RPMI8226 (cell line): ENCODE data around the gene RNF2.
"Not testable (repeated sequence)": the region's sequence is repeated elsewhere in the genome, so short reads cannot be mapped to it uniquely, and the experiment has no call there.

Experiments
- DNase-seq: peaks from one replicate; pipeline ENCODE4 v3.0.0-alpha.2; 2015

RNF2 gene

DNA sequence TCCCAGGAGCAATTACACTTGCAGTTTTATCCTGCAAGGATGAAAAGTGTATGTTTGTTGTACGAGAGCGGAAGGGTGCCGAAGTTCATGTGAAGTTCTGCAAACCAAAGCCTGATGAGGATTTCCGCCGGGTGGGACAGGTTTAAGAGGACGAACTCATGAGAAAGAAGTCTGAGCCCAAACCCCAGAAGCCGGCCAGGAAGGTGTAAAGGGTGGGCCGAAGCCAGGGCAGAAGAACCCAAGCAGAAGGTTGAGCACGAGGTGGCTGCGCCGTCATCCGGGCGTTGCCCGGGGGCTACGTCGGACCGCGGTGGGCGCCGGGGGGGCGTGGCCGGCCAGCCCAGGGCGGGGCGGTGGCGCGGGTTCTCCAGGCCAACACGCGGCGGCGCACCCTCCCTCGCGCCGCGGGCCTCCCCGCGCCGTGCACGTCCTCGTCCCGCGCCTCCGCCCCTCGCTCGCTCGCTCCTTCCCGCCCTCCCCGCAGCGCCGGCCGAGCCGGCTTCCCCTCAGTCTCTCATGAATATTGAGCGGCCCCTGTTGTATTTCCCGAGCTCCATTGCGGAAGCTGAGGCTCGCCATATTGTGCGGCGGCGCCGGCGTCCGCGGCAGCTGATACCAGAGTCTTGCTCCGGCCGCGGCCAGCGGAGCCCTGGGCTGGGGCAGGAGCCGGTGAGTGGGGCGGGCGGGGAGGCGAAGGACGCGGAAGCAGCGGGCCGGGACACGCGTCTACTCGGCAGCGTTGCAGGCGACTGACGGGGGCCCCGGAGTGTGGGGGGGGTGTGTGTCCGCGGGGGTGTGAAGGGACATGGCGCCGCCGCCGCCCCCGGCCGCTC, at the start of gene RNF2:
TSS of gene RNF2 (plus strand) at position 578 of the 833 bp plus-strand sequence. CDS start 41,996 bp downstream, outside the sequence.
- DNase-seq, result peak; percentile 87

DNA sequence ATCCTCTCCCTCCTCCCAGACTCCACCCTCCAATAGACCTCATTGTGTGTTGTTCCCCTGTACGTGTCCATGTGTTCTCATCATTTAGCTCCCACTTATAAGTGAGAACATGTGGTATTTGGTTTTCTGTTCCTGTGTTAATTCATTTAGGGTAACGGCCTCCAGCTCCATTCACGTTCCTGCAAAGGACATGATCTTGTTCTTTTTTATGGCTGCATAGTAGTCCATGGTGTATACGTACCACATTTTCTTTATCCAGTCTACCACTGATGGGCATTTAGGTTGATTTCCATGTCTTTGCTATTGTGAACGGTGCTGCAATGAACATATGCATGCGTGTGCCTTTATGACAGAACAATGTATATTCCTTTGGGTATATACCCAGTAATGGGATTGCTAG, 45.4 kb upstream of the RNF2 start:
- DNase-seq, result not testable (repeated sequence)

DNA sequence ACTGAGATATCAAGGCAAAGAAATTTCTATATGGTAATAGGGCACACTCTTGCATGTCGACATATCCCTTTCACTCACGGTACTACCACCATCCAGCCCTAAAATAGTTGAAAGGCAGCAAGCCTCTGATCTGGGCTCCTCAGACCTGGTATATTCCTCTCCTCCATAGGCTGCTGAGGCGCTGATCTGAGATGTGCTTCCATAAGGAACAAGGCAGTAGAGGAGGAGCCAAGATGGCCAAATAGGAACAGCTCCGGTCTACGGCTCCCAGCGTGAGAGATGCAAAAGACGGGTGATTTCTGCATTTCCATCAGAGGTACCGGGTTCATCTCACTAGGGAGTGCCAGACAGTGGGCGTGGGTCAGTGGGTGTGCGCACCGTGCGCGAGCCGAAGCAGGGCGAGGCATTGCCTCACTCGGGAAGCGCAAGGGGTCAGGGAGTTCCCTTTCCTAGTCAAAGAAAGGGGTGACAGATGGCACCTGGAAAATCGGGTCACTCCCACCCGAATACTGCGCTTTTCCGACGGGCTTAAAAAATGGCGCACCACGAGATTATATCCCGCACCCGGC, 44.0 kb upstream of the RNF2 start:
- not testable (repeated sequence) for DNase-seq

DNA sequence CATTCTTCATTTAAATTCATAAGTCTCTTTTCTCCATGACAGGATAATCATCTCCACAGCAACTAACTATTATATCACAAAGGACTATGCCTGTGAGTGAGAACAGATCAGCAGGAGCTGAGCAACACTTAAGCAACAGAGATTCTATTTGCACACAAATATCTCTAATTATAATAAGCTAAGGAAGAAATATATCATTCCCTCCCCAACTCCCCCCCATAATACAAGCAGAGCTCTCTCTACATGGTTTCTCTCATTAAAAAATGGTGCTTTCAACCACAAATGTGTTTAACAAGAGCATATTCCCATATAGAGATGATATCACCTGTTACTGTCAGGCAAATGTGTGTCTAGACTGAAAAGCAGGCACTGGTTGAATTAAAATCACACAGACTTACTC, 36.5 kb upstream of the RNF2 start:
- DNase-seq, result no peak

DNA sequence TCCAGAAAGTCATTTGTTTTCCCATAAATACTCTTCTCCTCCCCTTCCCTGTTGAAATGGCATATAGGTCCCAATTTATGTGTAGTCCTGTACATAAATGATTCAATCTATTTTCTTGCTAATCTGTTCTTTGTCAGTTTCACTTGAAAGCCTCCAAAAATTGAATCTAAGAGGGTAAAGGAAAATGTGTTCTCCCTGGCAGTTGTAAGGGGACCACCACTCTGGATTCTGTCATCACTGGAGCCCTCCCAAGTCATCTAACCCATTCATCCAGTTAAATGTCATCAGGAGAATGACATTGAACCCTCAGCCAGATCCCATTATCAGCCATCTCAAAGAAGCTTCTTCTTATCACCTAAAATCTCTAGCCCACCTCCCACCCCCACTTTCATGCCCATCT, 35.0 kb upstream of the RNF2 start:
- DNase-seq, result no peak

DNA sequence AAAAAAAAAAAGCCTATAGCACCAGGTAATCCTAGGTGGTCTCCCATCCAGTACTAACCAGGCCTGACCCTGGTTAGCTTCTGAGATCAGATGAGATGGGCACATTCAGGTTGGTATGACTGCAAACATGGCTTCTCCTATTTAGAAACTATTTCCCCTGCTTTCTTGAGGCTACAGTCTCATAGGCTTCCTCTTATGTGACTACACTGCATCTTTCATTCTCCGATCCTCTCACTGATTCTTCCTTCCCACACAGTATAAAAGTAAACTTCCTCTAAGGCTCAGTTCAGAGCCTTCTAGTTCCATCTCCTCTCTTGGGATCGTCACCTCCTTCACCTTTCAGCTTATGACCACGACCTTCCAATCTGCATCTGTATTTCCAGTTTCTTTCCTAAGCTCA, 30.4 kb upstream of the RNF2 start:
- no peak for DNase-seq

DNA sequence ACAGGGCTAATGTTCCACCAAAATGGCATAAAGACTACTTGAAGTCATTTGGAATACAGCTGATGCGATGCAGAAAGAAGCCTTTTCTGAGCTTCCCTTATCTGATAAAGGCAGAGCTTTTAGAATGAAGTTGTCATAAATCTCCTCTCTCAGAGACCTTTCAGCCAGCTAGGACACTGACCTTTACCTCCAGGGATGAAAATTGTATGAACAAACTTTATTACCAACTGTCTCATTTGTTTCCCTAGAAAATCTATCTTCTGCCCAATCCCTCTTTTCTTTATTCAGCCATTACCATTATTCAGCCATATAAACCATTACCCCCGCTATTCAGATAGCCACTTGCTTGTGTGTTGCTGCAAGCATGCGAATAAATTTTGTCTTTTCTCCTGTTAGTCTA, 29.7 kb upstream of the RNF2 start:
- no peak for DNase-seq

DNA sequence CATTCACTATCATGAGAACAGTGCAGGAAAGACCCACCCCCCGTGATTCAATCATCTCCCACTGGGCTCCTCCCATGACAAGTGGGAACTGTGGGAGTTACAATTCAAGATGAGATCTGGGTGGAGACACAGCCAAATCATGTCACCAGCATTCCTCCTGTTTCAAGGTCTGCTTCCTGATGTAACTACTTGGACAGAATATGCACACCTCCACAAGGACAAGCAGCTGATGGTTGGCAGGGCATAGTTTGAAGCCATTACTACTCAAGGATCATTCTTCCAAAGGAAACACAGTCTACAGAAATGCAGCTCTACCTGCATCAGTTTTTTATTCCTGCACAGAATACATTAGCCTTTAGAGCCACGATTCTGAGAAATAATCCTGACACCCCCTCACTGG, 28.5 kb upstream of the RNF2 start:
- no peak for DNase-seq

DNA sequence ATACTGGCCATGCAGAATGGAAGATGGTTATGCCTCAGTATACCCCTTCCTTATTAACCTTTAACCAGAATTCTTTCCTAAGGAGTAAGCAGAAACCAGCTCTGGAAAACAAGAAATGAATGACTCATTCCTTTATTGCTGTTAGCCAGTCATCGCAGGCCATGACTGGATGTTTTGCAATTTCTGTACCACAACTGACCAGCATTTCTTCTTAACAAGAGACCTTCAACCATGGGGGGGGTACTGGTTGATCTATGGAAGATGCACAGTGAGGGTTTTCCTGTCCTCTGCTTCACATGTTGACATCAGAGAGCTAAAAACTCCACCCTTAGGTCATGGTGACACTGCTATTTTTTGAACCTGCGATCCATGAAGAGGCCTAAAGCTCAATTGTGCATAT, 28.0 kb upstream of the RNF2 start:
- DNase-seq, result no peak

DNA sequence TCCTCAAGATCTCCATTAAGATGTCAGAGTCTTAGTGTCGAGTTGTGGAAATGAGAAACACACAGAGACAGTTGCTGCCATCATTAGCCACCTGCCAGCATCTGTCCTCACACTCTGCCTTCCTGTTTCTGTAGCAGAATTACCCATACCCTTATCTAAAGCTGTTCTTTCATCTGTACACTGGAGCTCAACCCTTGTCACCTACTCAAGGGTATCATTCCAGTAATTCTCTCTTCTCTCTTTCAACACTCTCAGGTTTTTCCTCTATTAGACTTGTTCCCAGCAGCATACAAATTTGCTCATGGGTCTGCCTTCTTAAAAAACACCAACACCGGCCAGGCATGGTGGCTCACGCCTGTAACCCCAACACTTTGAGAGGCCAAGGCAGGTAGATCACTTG, 27.4 kb upstream of the RNF2 start:
- no peak for DNase-seq

DNA sequence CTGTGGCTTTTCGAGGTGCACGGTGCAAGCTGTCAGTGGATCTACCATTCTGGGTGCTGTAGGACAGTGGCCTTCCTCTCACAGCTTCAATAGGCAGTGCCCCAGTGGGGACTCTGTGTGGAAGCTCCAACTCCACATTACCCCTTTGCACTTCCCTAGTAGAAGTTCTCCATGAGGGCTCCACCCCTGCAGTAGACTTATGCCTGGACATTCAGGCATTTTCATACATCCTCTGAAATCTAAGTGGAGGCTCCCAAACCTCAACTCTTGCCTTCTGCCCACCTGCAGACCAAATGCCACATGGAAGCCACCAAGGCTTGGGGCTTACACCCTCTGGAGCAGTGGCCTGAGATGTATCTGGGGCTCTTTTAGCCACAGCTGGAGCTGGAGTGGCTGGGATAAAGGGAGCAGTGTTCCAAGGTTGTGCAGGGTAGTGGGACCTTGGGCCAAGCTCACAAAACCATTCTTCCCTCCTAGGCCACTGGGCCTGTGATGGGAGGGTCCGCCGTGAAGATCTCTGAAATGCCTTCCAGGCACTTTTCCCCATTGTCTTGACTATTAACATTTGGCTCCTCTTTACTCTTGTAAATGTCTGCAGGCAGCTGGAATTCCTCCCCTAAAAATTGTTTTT, 18.0 kb upstream of the RNF2 start:
- DNase-seq, result no peak

DNA sequence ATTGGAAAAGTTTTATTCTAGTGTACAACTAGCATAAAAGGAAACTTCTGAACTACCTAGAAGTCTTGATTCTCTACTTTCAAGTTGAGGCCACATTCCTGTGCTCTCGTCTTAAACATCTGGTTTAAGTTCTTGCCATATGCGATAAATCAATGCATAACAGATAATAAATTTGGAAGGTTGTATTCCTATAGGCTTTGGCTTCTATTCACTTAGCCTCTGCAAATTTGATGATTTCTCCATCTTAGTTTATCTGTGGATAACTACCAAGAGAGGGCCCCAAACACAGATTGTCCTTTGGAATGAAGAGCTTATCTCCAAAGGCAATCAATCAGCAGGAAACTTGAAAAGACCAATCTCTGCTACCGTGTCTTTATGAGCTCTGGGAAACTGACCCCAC, 11.7 kb upstream of the RNF2 start:
- DNase-seq, result no peak

DNA sequence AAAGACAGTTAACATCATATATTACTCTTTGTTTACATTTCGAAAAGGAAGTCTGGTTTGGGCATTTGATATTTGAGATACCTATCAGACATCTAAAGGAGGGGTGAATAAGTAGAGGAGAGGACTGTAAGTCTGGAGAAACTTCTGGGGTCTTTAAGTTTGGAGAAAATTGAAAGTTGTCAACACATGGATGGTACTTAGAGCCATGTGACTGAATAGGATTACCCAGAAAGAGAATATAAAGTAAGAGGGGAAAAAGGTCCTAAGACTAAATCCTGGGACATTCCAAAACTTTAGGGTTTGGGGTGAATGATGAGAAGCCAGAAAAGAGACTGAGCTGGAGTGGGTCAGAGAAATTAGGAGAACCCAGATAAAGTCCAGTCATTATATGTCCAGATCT, 10.1 kb upstream of the RNF2 start:
- no peak for DNase-seq

DNA sequence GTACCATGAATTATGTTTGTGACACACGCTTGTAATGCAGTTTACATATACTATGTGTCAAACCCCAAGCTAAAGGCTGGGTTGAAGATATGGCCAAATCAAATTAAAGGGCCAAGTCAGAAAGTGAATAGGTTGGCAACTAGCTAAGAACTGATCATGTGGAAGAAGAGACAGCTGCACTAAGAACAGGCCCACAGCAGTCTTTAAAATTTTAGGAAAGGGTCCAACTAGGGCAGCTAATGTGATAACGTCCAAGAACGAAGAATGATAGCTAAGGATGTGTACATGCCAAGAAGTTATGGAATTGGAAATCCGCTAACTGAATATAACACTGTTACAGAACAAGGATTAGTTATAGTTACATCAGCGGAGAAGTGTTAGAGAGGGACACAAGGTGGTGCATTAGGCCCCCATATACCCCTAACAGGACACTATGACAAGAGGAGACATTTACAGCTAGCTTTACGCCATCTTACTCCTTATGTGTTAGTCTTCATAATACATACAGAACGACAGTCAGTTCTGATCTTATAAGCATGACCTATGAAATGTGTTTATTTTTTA, 6.5 kb upstream of the RNF2 start:
- DNase-seq, result no peak

DNA sequence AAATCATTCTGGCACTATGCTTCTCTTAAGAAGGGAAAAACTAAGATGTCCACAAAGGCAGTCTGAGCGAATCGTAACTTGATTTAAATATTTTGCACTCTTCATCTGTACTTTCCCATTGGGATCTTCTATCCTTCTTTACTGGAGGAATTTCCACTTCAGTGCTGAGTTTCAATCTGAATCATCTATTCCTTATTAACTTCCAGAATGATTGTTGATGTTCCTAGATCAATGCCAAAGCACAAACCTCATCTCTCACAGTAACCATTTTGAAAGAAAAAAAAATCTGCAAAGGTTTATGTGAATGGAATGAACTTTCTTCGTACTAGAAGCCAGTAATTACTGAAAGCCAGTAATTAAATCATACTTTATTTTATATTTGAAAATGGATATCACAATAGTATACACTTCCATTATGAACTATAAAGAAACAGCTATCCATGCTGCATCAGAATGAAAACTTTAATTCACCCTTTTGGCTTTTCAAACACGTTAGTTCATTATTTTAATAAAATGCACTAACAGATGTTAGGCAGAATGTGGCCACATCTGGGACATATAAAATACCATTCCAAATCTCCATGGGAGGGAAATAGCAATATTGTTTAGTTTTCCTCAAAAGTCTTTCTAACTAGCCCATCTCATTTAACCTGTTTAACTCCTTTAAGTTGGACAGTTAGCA, 5.5 kb upstream of the RNF2 start:
- DNase-seq, result no peak

DNA sequence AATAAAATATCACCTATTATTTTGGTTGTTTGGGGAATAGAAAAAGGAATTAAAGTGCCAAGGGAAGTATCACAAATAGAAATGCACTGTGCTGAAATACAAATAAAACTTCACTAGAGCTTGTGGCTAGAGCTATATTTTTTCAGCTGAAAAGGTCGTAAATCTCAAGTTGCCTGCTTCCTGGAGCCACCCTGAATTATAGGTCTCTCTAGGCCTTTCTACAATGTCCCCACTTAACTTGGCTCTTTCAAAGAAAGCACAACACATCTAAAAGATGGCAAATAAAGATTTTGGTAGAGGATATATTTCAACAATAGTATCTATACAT, 5.0 kb upstream of the RNF2 start:
- DNase-seq, result no peak

DNA sequence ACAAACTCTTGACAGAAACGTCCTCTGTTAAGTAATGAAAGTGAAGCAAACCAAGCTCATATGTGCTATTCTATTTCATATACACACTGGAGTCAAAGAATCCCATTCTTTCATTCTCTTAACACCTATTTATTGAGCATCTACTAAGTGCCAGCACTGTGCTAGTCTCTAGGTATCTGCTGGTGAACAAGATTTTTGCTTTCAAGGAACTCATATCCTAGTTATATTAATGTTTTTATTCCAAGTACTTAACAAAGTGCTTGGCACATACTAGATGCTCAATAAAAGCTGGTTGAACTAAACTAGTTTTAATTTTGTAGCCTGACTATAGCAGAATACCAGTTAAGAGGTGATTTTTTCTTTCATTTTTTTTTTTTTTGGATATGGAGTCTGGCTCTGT, 3.6 kb upstream of the RNF2 start:
- DNase-seq, result no peak

DNA sequence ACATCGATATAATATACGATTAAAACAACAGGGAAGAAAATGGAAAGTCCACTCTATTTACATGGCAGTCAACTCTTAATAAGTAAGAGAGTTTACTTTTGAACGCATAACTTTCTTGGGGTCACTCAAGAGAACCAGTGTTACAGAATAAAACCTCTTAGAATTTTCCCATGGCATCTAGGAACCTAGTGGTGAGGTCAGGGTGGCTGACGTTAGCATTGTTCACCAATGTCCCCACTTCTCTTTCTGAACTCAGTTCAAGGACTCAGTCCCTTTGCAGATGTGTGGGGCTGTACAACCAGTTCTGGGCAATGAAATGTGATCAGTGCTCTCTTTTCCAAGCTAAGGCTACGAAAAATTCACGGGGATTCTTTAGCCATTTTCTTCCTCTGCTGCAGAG, 2.6 kb upstream of the RNF2 start:
- no peak for DNase-seq

DNA sequence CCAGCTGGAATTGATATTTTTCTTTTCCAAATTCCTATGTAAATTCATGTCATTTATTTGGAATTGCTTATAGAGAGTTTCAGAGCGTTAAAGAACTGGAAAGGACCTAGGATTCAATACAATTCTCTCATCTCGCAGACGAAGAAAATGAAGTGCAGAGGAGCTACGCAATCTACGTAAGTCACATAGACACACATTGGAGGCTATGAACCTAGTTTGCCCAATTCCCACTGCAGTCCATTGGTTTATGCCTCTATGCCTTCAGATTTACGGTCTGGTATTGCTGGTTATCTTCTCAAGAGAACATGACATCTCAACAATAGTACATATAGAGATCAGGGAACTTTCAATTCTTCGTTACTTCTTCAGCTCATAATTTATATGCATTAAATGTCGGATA, 971 bp upstream of the RNF2 start:
- no peak for DNase-seq

DNA sequence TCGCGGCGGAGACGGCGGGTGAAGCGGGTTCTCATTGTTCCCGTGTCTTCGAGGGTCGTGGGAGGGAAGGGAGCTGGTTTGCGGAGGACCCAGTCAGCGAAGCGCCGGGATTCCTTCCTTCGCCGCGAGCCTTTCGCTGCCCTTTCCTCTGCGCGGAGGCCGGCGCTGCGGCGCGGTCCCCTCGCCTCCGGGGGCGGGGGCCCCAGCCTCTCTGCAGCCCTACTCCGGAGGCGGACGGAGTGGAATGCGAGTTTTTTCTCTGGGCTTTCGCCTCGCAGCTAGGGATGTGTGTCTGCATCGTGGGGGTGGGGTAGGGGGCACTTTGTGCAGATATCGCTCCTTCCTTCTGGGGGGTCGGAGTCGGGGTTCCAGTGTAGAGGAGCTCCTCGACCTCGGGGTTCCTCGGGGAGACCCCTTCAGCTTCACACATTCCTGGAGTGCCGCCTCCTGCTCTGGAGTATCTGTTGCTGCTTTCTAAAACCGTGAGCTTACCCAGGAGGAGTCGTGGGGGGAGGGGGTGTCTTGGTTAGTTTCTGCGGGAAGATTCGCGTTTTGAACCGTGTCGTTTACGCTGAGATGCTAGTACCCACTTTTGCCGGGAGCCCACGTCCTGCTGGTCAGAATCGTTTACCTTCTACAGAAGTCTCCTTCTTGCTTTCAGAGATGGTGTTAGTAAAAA, 595 bp downstream of the RNF2 start:
- peak; percentile 57 for DNase-seq

DNA sequence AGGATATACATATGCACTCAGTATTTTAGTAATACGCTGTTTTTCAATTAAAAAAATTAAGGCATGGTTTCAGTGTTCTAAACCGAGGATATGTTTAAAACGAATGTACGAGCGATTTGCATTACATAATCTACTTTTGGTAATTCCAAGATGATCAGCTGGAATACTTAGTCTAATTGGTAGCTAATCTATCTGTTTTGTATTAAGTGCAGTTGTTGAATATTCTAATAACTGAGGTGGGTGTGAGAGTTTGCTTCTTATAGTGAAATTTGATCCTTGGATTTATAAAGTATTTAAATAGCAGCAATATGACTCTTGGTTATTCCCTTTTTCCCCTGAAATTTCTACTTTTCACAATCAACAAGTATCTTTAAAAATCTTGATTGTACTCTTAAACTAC, 1.3 kb downstream of the RNF2 start:
- no peak for DNase-seq

DNA sequence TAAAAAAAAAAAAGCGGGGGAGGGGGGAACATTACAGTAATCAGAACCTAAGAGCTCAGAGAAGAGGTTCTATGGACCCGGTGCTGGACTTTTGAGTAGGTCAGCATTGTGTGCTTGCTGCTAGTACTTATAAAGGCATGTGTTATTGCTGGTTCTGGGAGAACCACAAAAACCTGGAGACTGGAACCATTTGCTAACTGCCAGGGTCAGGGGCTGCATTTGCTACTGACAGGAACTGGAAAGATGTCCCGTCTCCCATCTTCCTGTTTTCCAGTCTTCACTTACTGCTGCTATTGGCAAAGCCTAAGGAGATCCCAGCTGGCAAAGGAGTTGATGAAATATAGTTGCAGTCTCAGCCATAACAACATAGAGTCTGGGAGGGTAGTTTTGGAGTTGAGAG, 4.3 kb downstream of the RNF2 start:
- no peak for DNase-seq

DNA sequence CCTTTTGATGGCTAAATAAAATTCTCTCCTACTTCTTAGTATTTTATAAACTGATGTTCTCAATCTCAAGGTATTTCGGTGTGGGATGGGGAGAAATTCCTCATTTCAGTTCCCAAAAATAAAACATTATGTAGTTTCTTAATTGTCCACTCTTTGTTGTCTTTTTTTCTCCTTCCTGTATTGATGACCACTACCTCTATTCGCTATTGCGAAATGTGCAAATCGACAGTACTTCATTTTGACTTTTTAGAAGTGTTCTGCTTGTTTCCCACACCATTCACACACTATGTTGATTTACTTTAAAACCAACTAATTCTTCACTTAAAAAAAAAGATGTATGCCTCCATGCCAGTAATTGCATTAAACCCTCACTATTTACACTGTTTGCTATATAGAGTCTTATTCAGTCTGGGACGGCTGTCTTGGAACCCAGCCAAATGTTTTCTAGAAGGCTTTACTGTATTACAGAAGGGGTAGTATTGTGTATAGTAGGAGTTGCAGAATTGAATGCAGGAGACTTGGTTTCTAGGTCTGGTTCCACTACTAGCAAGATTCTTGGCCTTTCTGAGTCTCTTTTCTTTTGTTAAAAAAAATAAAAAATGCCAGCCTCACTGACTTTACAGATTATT, 5.6 kb downstream of the RNF2 start:
- no peak for DNase-seq
